Osteocyte (in vitro differentiated cells): Measurements from ENCODE around the gene EPHB6. TPM values are rescaled to one million over a fixed set of nuclear protein-coding genes. Genes with fewer than 3 reads are reported as not detected.

Source experiments
- DNase-seq: peaks from one replicate; pipeline ENCODE4 v3.0.0; 2021; ENCODE audit warnings: mixed read lengths; ENCODE audit not compliant: unreplicated experiment; ENCODE audit errors: extremely low spot score
- H3K27ac Mint-ChIP-seq: one replicate; pipeline ENCODE4 v1.8.0; 2021; ENCODE audit warnings: mild to moderate bottlenecking, mixed read lengths; ENCODE audit not compliant: unreplicated experiment
- H3K27me3 Mint-ChIP-seq: one replicate; pipeline ENCODE4 v1.8.0; 2021; ENCODE audit warnings: mixed read lengths; ENCODE audit not compliant: unreplicated experiment
- H3K36me3 Mint-ChIP-seq: one replicate; pipeline ENCODE4 v1.8.0; 2021; ENCODE audit warnings: mixed read lengths; ENCODE audit not compliant: unreplicated experiment
- H3K4me1 Mint-ChIP-seq: one replicate; pipeline ENCODE4 v1.8.0; 2021; ENCODE audit warnings: mixed read lengths; ENCODE audit not compliant: unreplicated experiment
- H3K4me3 Mint-ChIP-seq: one replicate; pipeline ENCODE4 v1.8.0; 2021; ENCODE audit warnings: mild to moderate bottlenecking, moderate library complexity, mixed read lengths; ENCODE audit not compliant: unreplicated experiment
- H3K9me3 Mint-ChIP-seq: one replicate; pipeline ENCODE4 v1.8.0; 2021; ENCODE audit warnings: mixed read lengths; ENCODE audit not compliant: unreplicated experiment
- total RNA-seq: library from RNA; stranded (reverse); gene quantifications from 2 replicates; pipeline ENCODE4 v1.2.1, GENCODE V29; 2021
- TF ChIP-seq, protein P1 (sequence below): fragments of 200-600 bp; sonication (generic); IDR thresholded peaks from 2 replicates; pipeline ENCODE4 v1.5.0; 2021; ENCODE audit warnings: antibody characterized with exemption, mild to moderate bottlenecking, moderate library complexity

The EPHB6 gene
- total RNA-seq, 1 donor from 2014 or later = 13.7 TPM

DNA sequence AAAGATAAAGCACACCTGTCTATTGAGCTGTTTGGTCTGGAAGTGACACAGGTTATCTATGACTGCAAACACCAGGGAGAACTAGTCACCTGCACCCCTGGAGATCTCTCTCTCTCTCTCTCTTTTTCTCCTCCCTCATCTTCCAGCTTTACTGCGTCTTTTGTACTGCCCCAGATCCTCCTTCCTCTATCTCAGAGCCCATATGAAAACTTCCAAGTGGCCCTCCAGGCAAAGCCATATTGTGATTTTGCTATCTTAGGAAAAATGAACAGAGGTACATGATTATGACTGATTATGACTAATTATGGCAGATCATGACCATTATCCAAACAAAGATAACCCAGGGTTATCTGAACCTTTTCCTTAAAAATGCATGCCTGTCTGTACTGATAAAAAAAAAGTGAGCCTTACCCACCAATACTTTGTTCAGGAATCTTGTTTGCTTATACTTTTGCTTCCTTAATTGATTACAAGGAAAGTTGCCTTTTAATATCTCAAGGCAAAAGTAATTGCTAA lies 12.6 kb upstream of the EPHB6 start:
- H3K4me1 Mint-ChIP-seq = no peaks in the 10 kb centered on the region
- H3K9me3 Mint-ChIP-seq = no peaks in the 10 kb centered on the region
- H3K4me3 Mint-ChIP-seq = no peak overlapping the region
- peaks cover 32% of the 10 kb centered on the region for H3K27me3 Mint-ChIP-seq
- no peak overlapping the region for H3K27ac Mint-ChIP-seq
- no peaks in the 10 kb centered on the region for H3K36me3 Mint-ChIP-seq
- TF ChIP-seq, protein P1, sequence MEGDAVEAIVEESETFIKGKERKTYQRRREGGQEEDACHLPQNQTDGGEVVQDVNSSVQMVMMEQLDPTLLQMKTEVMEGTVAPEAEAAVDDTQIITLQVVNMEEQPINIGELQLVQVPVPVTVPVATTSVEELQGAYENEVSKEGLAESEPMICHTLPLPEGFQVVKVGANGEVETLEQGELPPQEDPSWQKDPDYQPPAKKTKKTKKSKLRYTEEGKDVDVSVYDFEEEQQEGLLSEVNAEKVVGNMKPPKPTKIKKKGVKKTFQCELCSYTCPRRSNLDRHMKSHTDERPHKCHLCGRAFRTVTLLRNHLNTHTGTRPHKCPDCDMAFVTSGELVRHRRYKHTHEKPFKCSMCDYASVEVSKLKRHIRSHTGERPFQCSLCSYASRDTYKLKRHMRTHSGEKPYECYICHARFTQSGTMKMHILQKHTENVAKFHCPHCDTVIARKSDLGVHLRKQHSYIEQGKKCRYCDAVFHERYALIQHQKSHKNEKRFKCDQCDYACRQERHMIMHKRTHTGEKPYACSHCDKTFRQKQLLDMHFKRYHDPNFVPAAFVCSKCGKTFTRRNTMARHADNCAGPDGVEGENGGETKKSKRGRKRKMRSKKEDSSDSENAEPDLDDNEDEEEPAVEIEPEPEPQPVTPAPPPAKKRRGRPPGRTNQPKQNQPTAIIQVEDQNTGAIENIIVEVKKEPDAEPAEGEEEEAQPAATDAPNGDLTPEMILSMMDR = no peak
- DNase-seq = no peak

DNA sequence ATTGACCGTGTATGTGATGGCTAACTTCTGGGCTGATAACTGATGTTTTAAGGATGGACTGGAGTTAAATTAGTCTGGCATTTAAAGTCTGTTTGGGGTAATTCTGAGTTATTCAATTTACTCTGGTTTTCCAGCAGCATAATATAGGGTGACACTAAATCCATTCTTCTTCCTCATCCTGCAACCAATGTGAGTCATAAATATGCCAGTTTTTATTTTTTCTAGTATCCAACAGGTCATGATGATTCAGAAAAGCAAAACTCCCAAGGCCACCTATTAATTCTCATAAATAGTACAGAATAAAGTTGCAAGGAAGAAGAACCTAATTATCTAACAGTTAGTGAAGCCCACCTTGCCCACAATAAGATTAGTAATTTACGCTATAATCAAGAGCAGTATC lies 7.5 kb upstream of the EPHB6 start:
- DNase-seq = no peak
- no peaks in the 10 kb centered on the region for H3K36me3 Mint-ChIP-seq
- no peaks in the 10 kb centered on the region for H3K4me1 Mint-ChIP-seq
- no peak overlapping the region for H3K27ac Mint-ChIP-seq
- no peaks in the 10 kb centered on the region for H3K9me3 Mint-ChIP-seq
- H3K4me3 Mint-ChIP-seq = no peak overlapping the region
- TF ChIP-seq, protein P1 = no peak
- peaks cover 57% of the 10 kb centered on the region for H3K27me3 Mint-ChIP-seq

DNA sequence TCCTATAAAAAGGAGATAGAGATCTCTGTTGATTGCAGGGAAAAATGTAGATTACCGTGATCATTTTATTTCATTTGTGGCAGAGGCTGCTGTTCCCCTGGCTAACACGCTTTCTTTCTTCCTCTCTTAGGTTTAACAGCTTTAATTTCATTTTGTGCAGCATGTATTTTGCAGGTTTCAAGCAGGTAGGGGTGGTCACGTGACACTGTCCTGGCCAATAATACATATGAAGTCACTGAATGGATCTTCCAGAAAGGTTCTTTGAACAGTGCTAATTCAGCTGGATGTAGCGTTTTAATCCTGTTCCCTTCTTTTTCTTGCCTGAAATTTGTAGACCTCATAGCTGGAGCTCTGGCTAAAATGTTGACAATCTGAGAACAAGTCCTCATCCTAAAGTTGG lies 3.6 kb upstream of the EPHB6 start:
- peaks cover 10% of the 10 kb centered on the region for H3K4me1 Mint-ChIP-seq
- TF ChIP-seq, protein P1 = no peak
- no peaks in the 10 kb centered on the region for H3K9me3 Mint-ChIP-seq
- H3K27ac Mint-ChIP-seq = no peak overlapping the region
- no peak overlapping the region for H3K4me3 Mint-ChIP-seq
- H3K36me3 Mint-ChIP-seq = no peaks in the 10 kb centered on the region
- DNase-seq = no peak
- H3K27me3 Mint-ChIP-seq = peaks cover 49% of the 10 kb centered on the region

DNA sequence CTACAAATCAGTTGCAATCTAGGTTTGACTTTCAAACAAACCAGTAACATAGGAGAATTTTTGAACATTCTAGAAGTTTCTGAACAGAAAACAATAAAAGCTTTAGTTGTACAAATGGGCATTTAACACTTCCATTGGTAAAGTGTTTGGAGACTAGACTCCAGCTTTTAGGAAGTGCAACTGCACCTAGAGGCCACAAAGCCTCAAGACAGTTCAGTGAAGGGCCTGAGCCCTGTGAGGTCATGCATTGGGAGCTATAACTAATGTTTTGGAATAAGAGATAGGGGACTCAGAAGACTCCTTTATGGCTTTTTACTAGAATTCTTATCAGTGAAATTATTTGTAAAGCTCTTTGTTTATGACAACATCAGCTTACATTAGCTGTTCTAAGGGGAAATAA lies 3.0 kb upstream of the EPHB6 start:
- Mint-ChIP-seq H3K27me3 (peaks cover 53% of the 10 kb centered on the region), H3K36me3 (no peaks in the 10 kb centered on the region), H3K9me3 (no peaks in the 10 kb centered on the region), H3K4me3 (no peak overlapping the region), H3K4me1 (peaks cover 12% of the 10 kb centered on the region), H3K27ac (no peak overlapping the region)
- DNase-seq = no peak
- TF ChIP-seq, protein P1 = no peak

DNA sequence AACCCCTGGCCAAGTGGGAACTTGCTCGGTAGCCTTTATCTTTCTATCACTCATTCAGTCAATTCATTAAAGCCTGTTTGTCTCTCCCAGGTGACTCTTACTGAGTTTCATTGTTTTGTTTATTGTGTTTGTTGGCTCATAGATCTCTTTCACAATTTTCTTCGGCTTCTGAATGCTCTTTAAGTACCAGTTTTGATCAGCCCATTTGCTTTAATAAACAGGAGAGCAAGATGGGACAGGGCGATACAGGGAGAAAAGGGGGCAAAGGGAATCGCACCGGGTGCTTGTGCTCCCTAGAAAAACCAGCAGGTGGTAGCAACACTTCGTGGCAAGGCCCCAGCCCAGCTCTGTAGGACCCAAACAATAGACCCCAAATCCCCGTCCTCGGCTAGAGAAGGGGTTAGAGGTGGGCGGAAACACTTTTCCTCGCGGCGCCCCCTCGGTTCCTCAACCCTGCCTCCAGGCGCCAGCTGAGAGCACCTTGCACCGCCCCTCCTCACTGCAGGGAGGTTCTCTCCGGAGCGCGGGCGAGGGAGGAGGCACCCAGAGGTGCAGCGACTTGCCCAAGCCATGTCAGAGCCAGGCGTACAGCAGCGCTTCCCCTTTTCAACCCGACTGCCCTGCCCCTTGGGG lies 1.0 kb upstream of the EPHB6 start:
- H3K4me3 Mint-ChIP-seq = peak overlapping the region; percentile 87

More for the DNA sequence above, 1.0 kb upstream of the EPHB6 start:
- Mint-ChIP-seq H3K36me3 (no peaks in the 10 kb centered on the region), H3K9me3 (no peaks in the 10 kb centered on the region), H3K27me3 (peaks cover 40% of the 10 kb centered on the region), H3K4me1 (peaks cover 12% of the 10 kb centered on the region), H3K27ac (no peak overlapping the region)
- TF ChIP-seq, protein P1 = peak; percentile 79
- no peak for DNase-seq
